HEK293 (cell line): ENCODE results near the gene PEF1.

Source experiments
- CTCF ChIA-PET: fragments of 350-600 bp; formaldehyde crosslinking; extraction: SDS; loops from one replicate; lab custom pipeline; 2021; ENCODE audit warnings: antibody characterized with exemption; lab: Yijun Ruan, JAX
- POLR2A ChIA-PET: fragments of 300-600 bp; formaldehyde crosslinking; extraction: SDS; loops from one replicate; lab custom pipeline; 2020; ENCODE audit warnings: antibody characterized with exemption, inconsistent platforms; lab: Yijun Ruan, JAX
- H3K27ac ChIP-seq: fragments of 200-500 bp; sonication (Bioruptor generic); 2 replicates; pipeline ENCODE4 v1.5.1; 2014; ENCODE audit warnings: low read depth, low read length, control low read depth, inconsistent platforms; ENCODE audit errors: extremely low read depth
- H3K36me3 ChIP-seq, 2 experiments: fragments of 200-500 bp in 1 of 2; sonication (Bioruptor generic) in 1 of 2; 1 replicate in 1 of 2; 2 replicates in 1 of 2; pipeline ENCODE4 v1.5.1; 2014 to 2017; ENCODE audit warnings: inconsistent platforms in 2 of 2, low read length in 2 of 2; ENCODE audit not compliant: control insufficient read depth in 2 of 2, insufficient read depth in 1 of 2
- H3K4me1 ChIP-seq: fragments of 200-500 bp; sonication (Bioruptor generic); 2 replicates; pipeline ENCODE4 v1.5.1; 2014; ENCODE audit warnings: mild to moderate bottlenecking, low read length, inconsistent platforms; ENCODE audit not compliant: control insufficient read depth, insufficient read depth
- H3K4me3 ChIP-seq: 2 replicates; pipeline ENCODE4 v1.5.1; 2011; ENCODE audit warnings: low read depth, mild to moderate bottlenecking, control low read depth, low read length, moderate library complexity
- H3K9me3 ChIP-seq: fragments of 200-500 bp; sonication (Bioruptor generic); 2 replicates; pipeline ENCODE4 v1.5.1; 2014; ENCODE audit warnings: low read depth, low read length, inconsistent platforms; ENCODE audit not compliant: control insufficient read depth, insufficient read depth
- GLIS2 ChIP-seq: fragments of 450-650 bp; formaldehyde crosslinking; IDR thresholded peaks from 2 replicates; pipeline ENCODE4 v1.5.1; 2016; ENCODE audit warnings: missing biosample characterization, missing genetic modification characterization
- KLF10 ChIP-seq: fragments of 450-650 bp; IDR thresholded peaks from 2 replicates; pipeline ENCODE4 v1.5.1; 2018; ENCODE audit warnings: missing biosample characterization, mild to moderate bottlenecking, missing genetic modification characterization
- RBAK ChIP-seq: fragments of 450-650 bp; formaldehyde crosslinking; IDR thresholded peaks from 2 replicates; pipeline ENCODE4 v1.5.1; 2016; ENCODE audit warnings: missing biosample characterization, missing genetic modification characterization
- ZNF510 ChIP-seq: fragments of 450-650 bp; formaldehyde crosslinking; IDR thresholded peaks from 2 replicates; pipeline ENCODE4 v1.5.1; 2018; ENCODE audit warnings: mild to moderate bottlenecking, missing genetic modification characterization, missing biosample characterization; ENCODE audit not compliant: insufficient replicate concordance
- ZNF544 ChIP-seq: fragments of 450-650 bp; formaldehyde crosslinking; IDR thresholded peaks from 2 replicates; pipeline ENCODE4 v1.5.0; 2017; ENCODE audit warnings: missing biosample characterization, missing genetic modification characterization
- ZNF558 ChIP-seq: fragments of 450-650 bp; formaldehyde crosslinking; IDR thresholded peaks from 2 replicates; pipeline ENCODE4 v1.5.1; 2016; ENCODE audit warnings: missing biosample characterization, missing genetic modification characterization
- ZNF654 ChIP-seq: fragments of 450-650 bp; formaldehyde crosslinking; IDR thresholded peaks from 2 replicates; pipeline ENCODE4 v1.5.1; 2016; ENCODE audit warnings: low read depth, missing biosample characterization, missing genetic modification characterization
- ZNF707 ChIP-seq: fragments of 450-650 bp; formaldehyde crosslinking; IDR thresholded peaks from 2 replicates; pipeline ENCODE4 v1.5.1; 2016; ENCODE audit warnings: missing biosample characterization, missing genetic modification characterization
- ZNF76 ChIP-seq: fragments of 450-650 bp; formaldehyde crosslinking; IDR thresholded peaks from 2 replicates; pipeline ENCODE4; 2016; ENCODE audit warnings: low read depth, missing biosample characterization, missing genetic modification characterization, borderline replicate concordance
- TF ChIP-seq, protein P1 (sequence below): fragments of 450-650 bp; formaldehyde crosslinking; IDR thresholded peaks from 2 replicates; pipeline ENCODE4 v1.5.1; 2016; ENCODE audit warnings: missing biosample characterization, missing genetic modification characterization
- TF ChIP-seq, protein P2 (sequence below): fragments of 450-650 bp; formaldehyde crosslinking; IDR thresholded peaks from 2 replicates; pipeline ENCODE4 v1.5.1; 2017; ENCODE audit warnings: missing biosample characterization, missing genetic modification characterization
- TF ChIP-seq, protein P3 (sequence below): fragments of 450-650 bp; formaldehyde crosslinking; IDR thresholded peaks from 2 replicates; pipeline ENCODE4 v1.5.1; 2016; ENCODE audit warnings: missing biosample characterization, missing genetic modification characterization
- TF ChIP-seq, protein P4 (sequence below): fragments of 450-650 bp; formaldehyde crosslinking; IDR thresholded peaks from 2 replicates; pipeline ENCODE4 v1.5.1; 2016; ENCODE audit warnings: missing biosample characterization, missing genetic modification characterization

PEF1 gene

DNA sequence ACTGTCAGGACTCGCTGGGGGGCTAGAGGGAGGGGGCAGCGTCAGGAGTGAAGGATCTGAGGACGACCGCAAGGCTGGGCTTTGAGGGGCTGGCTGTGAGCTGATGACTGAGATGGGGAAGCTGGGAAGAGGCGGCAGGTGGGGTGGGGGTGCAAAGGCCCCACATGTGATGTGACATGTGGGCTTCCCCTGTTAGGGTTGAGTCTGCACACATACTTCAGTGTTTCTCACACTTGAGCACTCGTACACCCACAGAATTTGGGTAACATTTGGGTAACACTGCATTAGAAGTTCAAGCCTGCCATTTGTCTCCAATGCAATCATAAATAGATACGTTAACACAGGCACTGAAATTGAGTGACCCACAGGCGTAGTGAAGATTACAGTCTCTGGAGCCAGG, 42.9 kb upstream of the PEF1 start:
- H3K27ac ChIP-seq, result no peak overlapping the region
- ChIA-PET POLR2A (no interaction called here), CTCF (interaction anchor here (0.7 to 1.2 kb wide), 2 partner anchors 13 to 58 kb away, joined by 5 to 8 read pairs; no protein-coding TSS in a partner anchor)
- H3K4me1 ChIP-seq, result no peaks in the 10 kb centered on the region
- H3K9me3 ChIP-seq, result no peaks in the 10 kb centered on the region
- no peaks in the 10 kb centered on the region for H3K36me3 ChIP-seq
- TF ChIP-seq GLIS2, result 0 out of 2 replicates have a peak, but pooled peaks have one; percentile 16
- TF ChIP-seq, protein P1, sequence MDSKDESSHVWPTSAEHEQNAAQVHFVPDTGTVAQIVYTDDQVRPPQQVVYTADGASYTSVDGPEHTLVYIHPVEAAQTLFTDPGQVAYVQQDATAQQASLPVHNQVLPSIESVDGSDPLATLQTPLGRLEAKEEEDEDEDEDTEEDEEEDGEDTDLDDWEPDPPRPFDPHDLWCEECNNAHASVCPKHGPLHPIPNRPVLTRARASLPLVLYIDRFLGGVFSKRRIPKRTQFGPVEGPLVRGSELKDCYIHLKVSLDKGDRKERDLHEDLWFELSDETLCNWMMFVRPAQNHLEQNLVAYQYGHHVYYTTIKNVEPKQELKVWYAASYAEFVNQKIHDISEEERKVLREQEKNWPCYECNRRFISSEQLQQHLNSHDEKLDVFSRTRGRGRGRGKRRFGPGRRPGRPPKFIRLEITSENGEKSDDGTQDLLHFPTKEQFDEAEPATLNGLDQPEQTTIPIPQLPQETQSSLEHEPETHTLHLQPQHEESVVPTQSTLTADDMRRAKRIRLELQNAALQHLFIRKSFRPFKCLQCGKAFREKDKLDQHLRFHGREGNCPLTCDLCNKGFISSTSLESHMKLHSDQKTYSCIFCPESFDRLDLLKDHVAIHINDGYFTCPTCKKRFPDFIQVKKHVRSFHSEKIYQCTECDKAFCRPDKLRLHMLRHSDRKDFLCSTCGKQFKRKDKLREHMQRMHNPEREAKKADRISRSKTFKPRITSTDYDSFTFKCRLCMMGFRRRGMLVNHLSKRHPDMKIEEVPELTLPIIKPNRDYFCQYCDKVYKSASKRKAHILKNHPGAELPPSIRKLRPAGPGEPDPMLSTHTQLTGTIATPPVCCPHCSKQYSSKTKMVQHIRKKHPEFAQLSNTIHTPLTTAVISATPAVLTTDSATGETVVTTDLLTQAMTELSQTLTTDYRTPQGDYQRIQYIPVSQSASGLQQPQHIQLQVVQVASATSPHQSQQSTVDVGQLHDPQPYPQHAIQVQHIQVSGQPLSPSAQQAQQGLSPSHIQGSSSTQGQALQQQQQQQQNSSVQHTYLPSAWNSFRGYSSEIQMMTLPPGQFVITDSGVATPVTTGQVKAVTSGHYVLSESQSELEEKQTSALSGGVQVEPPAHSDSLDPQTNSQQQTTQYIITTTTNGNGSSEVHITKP (tag by site-specific recombination), result no peak
- no peak overlapping the region for H3K4me3 ChIP-seq

DNA sequence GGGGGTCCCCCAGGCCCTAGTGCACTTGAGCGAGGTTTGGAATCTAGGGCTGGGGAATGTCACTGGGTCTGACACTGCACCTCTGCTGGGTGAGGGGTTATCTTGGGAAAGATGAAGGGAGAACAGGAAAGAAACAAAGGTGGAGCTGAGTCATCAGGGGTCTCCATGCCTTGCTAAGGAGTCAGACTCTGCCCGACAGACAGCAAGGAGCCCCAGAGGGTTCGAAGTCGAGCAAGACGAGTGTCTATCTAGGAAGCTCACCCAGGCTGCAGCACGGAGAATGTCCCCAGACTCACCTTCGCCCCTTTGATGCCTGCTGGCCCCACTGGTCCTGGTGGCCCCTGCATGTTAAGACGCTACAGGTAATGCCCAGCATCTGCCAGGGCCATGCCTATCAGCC, 41.1 kb upstream of the PEF1 start:
- Histone ChIP-seq H3K36me3 (no peaks in the 10 kb centered on the region), H3K4me3 (no peak overlapping the region), H3K27ac (no peak overlapping the region), H3K4me1 (no peaks in the 10 kb centered on the region), H3K9me3 (no peaks in the 10 kb centered on the region)
- CTCF ChIA-PET, result interaction anchor here (0.6 to 1.1 kb wide), 3 partner anchors 98 to 356 kb away, joined by 3 read pairs; no protein-coding TSS in a partner anchor
- TF ChIP-seq ZNF707 (tag by site-specific recombination) (no peak), ZNF510 (no peak), ZNF76 (no peak), ZNF558 (tag by site-specific recombination) (no peak), RBAK (tag by site-specific recombination) (no peak), KLF10 (tag by site-specific recombination) (no peak), ZNF654 (no peak)
- TF ChIP-seq, protein P2, sequence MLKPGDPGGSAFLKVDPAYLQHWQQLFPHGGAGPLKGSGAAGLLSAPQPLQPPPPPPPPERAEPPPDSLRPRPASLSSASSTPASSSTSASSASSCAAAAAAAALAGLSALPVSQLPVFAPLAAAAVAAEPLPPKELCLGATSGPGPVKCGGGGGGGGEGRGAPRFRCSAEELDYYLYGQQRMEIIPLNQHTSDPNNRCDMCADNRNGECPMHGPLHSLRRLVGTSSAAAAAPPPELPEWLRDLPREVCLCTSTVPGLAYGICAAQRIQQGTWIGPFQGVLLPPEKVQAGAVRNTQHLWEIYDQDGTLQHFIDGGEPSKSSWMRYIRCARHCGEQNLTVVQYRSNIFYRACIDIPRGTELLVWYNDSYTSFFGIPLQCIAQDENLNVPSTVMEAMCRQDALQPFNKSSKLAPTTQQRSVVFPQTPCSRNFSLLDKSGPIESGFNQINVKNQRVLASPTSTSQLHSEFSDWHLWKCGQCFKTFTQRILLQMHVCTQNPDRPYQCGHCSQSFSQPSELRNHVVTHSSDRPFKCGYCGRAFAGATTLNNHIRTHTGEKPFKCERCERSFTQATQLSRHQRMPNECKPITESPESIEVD (tag by site-specific recombination), result no peak
- TF ChIP-seq, protein P3, sequence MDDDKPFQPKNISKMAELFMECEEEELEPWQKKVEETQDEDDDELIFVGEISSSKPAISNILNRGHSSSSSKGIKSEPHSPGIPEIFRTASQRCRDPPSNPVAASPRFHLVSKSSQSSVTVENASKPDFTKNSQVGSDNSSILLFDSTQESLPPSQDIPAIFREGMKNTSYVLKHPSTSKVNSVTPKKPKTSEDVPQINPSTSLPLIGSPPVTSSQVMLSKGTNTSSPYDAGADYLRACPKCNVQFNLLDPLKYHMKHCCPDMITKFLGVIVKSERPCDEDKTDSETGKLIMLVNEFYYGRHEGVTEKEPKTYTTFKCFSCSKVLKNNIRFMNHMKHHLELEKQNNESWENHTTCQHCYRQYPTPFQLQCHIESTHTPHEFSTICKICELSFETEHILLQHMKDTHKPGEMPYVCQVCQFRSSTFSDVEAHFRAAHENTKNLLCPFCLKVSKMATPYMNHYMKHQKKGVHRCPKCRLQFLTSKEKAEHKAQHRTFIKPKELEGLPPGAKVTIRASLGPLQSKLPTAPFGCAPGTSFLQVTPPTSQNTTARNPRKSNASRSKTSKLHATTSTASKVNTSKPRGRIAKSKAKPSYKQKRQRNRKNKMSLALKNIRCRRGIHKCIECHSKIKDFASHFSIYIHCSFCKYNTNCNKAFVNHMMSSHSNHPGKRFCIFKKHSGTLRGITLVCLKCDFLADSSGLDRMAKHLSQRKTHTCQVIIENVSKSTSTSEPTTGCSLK (tag by site-specific recombination), result no peak
- TF ChIP-seq, all 188 proteins: peak for 0
- POLR2A ChIA-PET, result no interaction called here

DNA sequence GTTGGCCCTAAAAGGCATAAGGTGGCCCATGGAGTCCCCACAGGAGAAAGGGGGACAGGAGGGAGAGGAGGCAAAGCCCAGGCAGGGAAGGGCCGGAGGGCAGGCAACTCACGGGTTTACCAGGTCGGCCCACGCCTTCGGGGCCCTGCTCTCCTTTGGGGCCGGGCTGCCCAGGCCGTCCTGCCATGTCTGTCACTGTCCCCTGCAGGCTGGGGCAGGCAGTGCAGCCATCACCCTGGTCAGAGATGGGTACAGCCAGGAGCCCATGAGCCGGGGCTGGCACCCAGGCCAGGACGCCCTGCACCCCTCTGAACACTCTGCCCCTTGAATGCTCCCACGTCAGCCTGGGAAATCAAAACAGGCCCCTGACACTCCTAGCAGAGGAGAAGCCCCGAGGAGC, 39.3 kb upstream of the PEF1 start:
- POLR2A ChIA-PET, result interaction anchor here (1.0 kb wide), 1 partner anchor 105 kb away, joined by 3 read pairs; no protein-coding TSS in a partner anchor

More for the DNA sequence above, 39.3 kb upstream of the PEF1 start:
- Histone ChIP-seq H3K9me3 (no peaks in the 10 kb centered on the region), H3K4me1 (no peaks in the 10 kb centered on the region), H3K4me3 (no peak overlapping the region), H3K27ac (no peak overlapping the region), H3K36me3 (no peaks in the 10 kb centered on the region)
- CTCF ChIA-PET, result interaction anchor here (0.7 to 1.3 kb wide), 2 partner anchors 32 to 65 kb away, joined by 4 to 14 read pairs; no protein-coding TSS in a partner anchor
- no peak for TF ChIP-seq ZNF544 (tag by site-specific recombination)
- TF ChIP-seq, protein P4, sequence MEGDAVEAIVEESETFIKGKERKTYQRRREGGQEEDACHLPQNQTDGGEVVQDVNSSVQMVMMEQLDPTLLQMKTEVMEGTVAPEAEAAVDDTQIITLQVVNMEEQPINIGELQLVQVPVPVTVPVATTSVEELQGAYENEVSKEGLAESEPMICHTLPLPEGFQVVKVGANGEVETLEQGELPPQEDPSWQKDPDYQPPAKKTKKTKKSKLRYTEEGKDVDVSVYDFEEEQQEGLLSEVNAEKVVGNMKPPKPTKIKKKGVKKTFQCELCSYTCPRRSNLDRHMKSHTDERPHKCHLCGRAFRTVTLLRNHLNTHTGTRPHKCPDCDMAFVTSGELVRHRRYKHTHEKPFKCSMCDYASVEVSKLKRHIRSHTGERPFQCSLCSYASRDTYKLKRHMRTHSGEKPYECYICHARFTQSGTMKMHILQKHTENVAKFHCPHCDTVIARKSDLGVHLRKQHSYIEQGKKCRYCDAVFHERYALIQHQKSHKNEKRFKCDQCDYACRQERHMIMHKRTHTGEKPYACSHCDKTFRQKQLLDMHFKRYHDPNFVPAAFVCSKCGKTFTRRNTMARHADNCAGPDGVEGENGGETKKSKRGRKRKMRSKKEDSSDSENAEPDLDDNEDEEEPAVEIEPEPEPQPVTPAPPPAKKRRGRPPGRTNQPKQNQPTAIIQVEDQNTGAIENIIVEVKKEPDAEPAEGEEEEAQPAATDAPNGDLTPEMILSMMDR (tag by site-specific recombination), result 0 out of 2 replicates have a peak, but pooled peaks have one; percentile 20
